Spleen (tissue), 7 donors: ENCODE data around the gene ERC2.

Source experiments
- CTCF ChIP-seq, 11 experiments: fragments of 200-600 bp in 7 of 11; fragments of 450-650 bp in 4 of 11; sonication (generic) in 4 of 11; IDR thresholded peaks in 8 of 11; conservative IDR thresholded peaks in 3 of 11; 1 replicate in 7 of 11; 2 replicates in 4 of 11; pipeline versions ENCODE4 v1.4.0 to v1.8.0; 2016 to 2021; ENCODE audit warnings: antibody characterized with exemption in 11 of 11, inconsistent platforms in 4 of 11, mild to moderate bottlenecking in 1 of 11
- POLR2A ChIP-seq, 3 donors: fragments of 450-650 bp; IDR thresholded peaks; one replicate each; pipeline ENCODE4 v1.5.1; 2017; ENCODE audit warnings: antibody characterized with exemption in 3 of 3, mild to moderate bottlenecking in 1 of 3
- donor health status: DM: no; HTN: no; CAD: no; lungs with moderate emphysema.
- donor health status: DM: no; HTN: no; CAD: no.
- donor health status: DM: no; HTN: no; CAD: no.

GRCh38 chr3:55598224-55598623, 870.0 kb downstream of the ERC2 start:
- TF ChIP-seq CTCF (IDR thresholded peaks at IDR 0.05 in 8 of 11, conservative IDR thresholded peaks at IDR 0.05 in 3 of 11), result no peak
- no peak for TF ChIP-seq POLR2A (IDR thresholded peaks at IDR 0.05)
